ENCODE results near the gene SVOP. TPM values are rescaled to one million over a fixed set of nuclear protein-coding genes. Genes with fewer than 3 reads are reported as not detected.

The SVOP gene
- total and polyA plus RNA-seq, 2 experiments from 2014 or later: 0.10 TPM; not detected in 1

DNA sequence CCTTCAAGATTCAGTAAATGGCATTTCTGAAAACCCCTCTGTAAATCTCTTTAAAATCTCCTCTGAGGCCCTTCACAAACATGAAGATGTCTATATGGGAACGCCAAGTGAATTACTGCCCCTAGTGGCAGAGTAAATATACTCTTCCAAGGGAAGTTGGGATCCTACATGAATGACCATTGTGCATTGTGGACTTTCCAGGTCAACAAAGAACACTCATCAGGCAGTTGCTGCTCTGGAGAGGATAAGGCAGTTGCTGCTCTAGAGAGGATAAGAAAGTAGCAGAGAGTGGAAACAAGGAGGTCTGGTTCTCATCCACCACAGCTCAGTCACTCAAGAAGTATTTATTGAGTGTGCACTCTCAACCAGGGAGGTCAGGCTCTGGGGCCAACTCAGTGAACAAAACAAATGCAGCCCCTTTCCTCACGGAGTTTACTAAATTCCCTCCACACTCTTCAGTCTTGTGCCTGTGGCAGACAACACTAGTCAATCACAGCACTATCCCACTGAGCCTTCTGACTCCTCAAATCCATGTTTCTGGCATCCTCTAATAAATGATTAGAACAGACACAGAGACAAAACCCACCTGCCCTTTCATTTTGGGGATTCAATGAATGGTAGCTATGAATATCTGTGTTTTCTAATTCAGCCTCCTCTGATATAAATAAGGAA, 52.9 kb downstream of the SVOP start:
- Mint-ChIP-seq H3K27ac (no peak overlapping the region), H3K9me3 (no peaks in the 10 kb centered on the region), H3K36me3 (ENCODE audit: low read depth) (no peaks in the 10 kb centered on the region), H3K27me3 (ENCODE audit: insufficient read depth, low read depth, poor library complexity) (peaks cover 2% of the 10 kb centered on the region), H3K4me3 (no peak overlapping the region), H3K4me1 (peaks cover 4% of the 10 kb centered on the region; the same call in 1 of the 3 replicates)
- DNase-seq (ENCODE audit: low spot score): peak; percentile 86
- H3K4me3 ChIP-seq: no peak overlapping the region
- H3K27me3 ChIP-seq (ENCODE audit: insufficient read depth): no peaks in the 10 kb centered on the region
- no peaks in the 10 kb centered on the region for H3F3A ChIP-seq (replicated peaks; ENCODE audit: low read depth)
- no peak overlapping the region for H3K4me2 ChIP-seq
- H2AFZ ChIP-seq: peak overlapping the region; percentile 54
- no peaks in the 10 kb centered on the region for H3K36me3 ChIP-seq (ENCODE audit: insufficient read depth)
- H3K9me2 ChIP-seq (ENCODE audit: insufficient read depth): no peaks in the 10 kb centered on the region
- no peaks in the 10 kb centered on the region for H3K4me1 ChIP-seq (ENCODE audit: insufficient read depth)
- no peak overlapping the region for H3K27ac ChIP-seq (ENCODE audit: low read depth)
- peak; percentile 90 for ATAC-seq
- TF ChIP-seq, protein P1, sequence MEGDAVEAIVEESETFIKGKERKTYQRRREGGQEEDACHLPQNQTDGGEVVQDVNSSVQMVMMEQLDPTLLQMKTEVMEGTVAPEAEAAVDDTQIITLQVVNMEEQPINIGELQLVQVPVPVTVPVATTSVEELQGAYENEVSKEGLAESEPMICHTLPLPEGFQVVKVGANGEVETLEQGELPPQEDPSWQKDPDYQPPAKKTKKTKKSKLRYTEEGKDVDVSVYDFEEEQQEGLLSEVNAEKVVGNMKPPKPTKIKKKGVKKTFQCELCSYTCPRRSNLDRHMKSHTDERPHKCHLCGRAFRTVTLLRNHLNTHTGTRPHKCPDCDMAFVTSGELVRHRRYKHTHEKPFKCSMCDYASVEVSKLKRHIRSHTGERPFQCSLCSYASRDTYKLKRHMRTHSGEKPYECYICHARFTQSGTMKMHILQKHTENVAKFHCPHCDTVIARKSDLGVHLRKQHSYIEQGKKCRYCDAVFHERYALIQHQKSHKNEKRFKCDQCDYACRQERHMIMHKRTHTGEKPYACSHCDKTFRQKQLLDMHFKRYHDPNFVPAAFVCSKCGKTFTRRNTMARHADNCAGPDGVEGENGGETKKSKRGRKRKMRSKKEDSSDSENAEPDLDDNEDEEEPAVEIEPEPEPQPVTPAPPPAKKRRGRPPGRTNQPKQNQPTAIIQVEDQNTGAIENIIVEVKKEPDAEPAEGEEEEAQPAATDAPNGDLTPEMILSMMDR (conservative IDR thresholded peaks at IDR 0.05; ENCODE audit: low read depth in 2 of 2): peak; percentile 67 to 82
- TF ChIP-seq POLR2AphosphoS5 (IDR thresholded peaks at IDR 0.05; ENCODE audit: low read depth): no peak
- TF ChIP-seq CREB1 (CRISPR knock-in tag; IDR thresholded peaks at IDR 0.05; ENCODE audit: low read depth): no peak
- no peak for TF ChIP-seq STAT1 (IDR thresholded peaks at IDR 0.05; ENCODE audit: unreplicated experiment)
- no peak for TF ChIP-seq NANOG (IDR thresholded peaks at IDR 0.05; ENCODE audit: borderline replicate concordance)
- TF ChIP-seq EZH2phosphoT487 (IDR thresholded peaks at IDR 0.05; ENCODE audit: unreplicated experiment): no peak
- TF ChIP-seq, protein P2, sequence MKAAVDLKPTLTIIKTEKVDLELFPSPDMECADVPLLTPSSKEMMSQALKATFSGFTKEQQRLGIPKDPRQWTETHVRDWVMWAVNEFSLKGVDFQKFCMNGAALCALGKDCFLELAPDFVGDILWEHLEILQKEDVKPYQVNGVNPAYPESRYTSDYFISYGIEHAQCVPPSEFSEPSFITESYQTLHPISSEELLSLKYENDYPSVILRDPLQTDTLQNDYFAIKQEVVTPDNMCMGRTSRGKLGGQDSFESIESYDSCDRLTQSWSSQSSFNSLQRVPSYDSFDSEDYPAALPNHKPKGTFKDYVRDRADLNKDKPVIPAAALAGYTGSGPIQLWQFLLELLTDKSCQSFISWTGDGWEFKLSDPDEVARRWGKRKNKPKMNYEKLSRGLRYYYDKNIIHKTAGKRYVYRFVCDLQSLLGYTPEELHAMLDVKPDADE (IDR thresholded peaks at IDR 0.05): no peak
- TF ChIP-seq, protein P3, sequence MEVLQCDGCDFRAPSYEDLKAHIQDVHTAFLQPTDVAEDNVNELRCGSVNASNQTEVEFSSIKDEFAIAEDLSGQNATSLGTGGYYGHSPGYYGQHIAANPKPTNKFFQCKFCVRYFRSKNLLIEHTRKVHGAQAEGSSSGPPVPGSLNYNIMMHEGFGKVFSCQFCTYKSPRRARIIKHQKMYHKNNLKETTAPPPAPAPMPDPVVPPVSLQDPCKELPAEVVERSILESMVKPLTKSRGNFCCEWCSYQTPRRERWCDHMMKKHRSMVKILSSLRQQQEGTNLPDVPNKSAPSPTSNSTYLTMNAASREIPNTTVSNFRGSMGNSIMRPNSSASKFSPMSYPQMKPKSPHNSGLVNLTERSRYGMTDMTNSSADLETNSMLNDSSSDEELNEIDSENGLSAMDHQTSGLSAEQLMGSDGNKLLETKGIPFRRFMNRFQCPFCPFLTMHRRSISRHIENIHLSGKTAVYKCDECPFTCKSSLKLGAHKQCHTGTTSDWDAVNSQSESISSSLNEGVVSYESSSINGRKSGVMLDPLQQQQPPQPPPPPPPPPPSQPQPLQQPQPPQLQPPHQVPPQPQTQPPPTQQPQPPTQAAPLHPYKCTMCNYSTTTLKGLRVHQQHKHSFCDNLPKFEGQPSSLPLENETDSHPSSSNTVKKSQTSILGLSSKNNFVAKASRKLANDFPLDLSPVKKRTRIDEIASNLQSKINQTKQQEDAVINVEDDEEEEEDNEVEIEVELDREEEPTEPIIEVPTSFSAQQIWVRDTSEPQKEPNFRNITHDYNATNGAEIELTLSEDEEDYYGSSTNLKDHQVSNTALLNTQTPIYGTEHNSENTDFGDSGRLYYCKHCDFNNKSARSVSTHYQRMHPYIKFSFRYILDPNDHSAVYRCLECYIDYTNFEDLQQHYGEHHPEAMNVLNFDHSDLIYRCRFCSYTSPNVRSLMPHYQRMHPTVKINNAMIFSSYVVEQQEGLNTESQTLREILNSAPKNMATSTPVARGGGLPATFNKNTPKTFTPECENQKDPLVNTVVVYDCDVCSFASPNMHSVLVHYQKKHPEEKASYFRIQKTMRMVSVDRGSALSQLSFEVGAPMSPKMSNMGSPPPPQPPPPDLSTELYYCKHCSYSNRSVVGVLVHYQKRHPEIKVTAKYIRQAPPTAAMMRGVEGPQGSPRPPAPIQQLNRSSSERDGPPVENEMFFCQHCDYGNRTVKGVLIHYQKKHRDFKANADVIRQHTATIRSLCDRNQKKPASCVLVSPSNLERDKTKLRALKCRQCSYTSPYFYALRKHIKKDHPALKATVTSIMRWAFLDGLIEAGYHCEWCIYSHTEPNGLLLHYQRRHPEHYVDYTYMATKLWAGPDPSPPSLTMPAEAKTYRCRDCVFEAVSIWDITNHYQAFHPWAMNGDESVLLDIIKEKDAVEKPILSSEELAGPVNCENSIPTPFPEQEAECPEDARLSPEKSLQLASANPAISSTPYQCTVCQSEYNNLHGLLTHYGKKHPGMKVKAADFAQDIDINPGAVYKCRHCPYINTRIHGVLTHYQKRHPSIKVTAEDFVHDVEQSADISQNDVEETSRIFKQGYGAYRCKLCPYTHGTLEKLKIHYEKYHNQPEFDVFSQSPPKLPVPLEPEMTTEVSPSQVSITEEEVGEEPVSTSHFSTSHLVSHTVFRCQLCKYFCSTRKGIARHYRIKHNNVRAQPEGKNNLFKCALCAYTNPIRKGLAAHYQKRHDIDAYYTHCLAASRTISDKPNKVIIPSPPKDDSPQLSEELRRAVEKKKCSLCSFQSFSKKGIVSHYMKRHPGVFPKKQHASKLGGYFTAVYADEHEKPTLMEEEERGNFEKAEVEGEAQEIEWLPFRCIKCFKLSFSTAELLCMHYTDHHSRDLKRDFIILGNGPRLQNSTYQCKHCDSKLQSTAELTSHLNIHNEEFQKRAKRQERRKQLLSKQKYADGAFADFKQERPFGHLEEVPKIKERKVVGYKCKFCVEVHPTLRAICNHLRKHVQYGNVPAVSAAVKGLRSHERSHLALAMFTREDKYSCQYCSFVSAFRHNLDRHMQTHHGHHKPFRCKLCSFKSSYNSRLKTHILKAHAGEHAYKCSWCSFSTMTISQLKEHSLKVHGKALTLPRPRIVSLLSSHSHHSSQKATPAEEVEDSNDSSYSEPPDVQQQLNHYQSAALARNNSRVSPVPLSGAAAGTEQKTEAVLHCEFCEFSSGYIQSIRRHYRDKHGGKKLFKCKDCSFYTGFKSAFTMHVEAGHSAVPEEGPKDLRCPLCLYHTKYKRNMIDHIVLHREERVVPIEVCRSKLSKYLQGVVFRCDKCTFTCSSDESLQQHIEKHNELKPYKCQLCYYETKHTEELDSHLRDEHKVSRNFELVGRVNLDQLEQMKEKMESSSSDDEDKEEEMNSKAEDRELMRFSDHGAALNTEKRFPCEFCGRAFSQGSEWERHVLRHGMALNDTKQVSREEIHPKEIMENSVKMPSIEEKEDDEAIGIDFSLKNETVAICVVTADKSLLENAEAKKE (CRISPR knock-in tag; IDR thresholded peaks at IDR 0.05): no peak
- no peaks in the 10 kb centered on the region for H4K20me1 ChIP-seq (replicated peaks; ENCODE audit: insufficient read depth)
- no peaks in the 10 kb centered on the region for H3K79me2 ChIP-seq (replicated peaks; ENCODE audit: insufficient read depth)

Data from GM23338 (cell line).